HG03439 (cell line): ENCODE results near the gene SELENBP1.

Source experiments
- ATAC-seq: cut with Tn5 transposase; IDR thresholded peaks from one replicate; pipeline ENCODE4 v1.9.1; 2021; ENCODE audit warnings: mild to moderate bottlenecking, moderate library complexity; ENCODE audit not compliant: unreplicated experiment

The SELENBP1 gene

GRCh38 chr1:151346082-151346768 is 26.3 kb downstream of the SELENBP1 start:
- no peak for ATAC-seq

DNA sequence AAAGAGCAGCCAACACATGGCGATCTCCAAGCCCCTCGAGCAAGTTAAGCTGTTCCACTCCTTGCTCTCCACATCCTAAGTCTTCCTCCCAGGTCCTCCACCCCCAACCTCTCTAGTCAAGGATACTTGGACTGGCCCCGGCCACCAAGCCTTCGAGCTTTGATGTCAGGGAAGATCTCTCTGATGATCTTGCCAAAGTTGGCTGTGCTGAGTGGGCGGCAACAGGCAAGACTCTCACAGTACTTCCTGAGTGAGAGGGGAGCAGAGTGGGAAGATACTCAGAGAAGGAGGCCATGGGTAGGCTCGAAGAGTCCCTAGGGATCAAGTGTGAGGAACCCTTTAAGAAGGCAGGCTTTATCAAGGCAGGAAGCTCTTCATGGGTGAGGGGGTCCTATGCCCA is 28.2 kb downstream of the SELENBP1 start:
- ATAC-seq = no peak

DNA sequence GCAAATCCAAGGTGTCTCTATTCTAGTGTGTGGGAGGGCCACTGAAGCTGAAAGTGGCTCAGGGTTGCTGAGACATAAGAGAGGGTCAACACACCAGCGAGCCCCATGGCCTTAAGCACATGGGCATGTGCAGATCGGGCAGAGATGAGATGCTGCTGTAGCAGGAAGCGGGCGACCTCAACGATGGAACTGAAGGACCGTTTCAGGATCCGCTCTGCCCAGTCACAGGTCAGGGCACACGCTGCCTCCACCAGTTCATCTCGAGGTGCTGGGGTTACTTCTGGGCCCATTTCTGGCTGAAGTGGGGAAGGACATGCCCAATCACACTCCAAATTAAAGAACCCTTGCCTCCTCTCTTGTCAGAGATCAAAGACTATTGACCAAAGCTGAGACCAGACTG is 28.9 kb downstream of the SELENBP1 start:
- no peak for ATAC-seq

DNA sequence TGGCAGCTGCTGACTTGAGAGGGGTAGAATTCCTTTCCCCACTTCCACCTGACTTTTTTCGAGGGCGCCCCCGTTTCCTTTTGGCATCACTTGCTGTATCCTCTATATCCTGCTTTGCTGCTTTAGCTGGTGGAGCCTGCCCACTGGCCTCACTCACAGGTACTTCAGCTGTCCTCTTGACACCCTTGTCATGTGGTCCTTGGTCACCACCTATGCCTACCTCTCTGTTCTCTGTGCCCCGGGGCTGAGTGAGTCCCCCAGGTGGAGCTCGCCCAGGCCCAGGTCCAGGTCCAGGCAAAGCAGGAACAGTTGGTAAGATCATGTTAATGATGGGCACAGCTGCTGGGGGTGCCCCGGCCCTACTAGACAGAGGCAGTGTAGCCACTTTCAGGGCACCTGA is 29.9 kb downstream of the SELENBP1 start:
- no peak for ATAC-seq

GRCh38 chr1:151342021-151342420 is 30.5 kb downstream of the SELENBP1 start:
- no peak for ATAC-seq

- peak; percentile 66 for ATAC-seq
Observed at GRCh38 chr1:151340870-151341754, 31.4 kb downstream of the SELENBP1 start.

DNA sequence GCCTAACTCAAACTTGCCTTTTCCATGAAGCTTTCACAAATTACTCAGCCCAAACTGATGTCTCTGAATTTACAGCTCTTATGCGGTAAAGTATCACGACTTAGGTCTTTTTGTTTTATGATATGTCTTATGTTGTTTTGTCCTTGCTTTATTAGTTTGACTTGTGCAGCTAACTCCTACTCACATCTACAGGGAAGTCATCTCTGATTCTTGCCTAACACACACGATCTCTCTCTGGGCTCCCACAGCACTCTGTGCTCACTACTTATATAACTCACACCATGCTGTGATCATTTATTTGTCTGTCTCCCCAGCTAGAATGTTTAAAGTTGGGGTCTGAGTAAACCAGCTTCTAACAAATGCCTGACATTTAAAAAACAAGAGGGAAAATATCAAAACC is 35.9 kb downstream of the SELENBP1 start:
- ATAC-seq = no peak

GRCh38 chr1:151334822-151335221 is 37.7 kb downstream of the SELENBP1 start:
- ATAC-seq = no peak

DNA sequence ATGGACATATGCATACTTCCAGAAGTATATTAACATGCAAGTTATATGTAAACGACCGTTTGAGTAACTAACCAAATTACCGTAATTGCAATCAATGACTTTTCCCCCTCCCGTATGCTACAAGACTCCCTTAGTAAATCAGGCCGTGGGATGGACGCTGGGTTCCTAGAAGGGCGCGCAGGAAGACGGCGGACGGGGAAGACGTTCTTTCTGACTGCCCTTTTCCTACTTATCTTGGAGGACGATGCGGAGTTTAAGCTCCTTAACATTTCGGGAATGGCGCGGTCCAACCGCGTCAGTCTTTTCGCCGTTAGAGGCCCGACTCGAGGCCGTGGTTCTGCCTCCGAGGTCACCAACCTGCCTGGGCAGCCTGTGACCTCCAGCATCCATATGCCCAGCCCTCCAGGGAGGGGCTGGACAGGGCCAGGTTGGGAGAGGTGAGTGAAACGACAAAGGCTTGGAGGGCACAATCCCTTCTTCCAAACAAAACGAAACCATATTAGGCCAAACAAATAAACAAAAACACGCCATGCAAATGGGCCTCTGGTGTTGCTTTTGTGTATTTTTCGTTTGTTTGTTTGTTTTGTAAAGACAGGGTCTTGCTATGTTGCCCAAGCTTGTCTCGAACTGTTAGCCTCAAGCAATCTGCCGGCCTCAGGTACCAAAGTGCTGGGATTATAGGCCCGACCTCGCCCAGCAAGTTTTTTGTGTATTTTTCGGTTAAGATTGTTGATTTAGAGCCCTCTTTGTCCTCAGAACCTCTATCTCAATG is 44.4 kb downstream of the SELENBP1 start:
- peak; percentile 20 for ATAC-seq

- ATAC-seq = peak; percentile 78
Observed at GRCh38 chr1:151327223-151327902, 45.1 kb downstream of the SELENBP1 start, which contains the start of gene PI4KB. Gene PI4KB (minus strand): TSS chr1:151327416. CDS start chr1:151316481, 10,935 bp downstream.

GRCh38 chr1:151326619-151327222 is 45.8 kb downstream of the SELENBP1 start:
- peak; percentile 47 for ATAC-seq

- no peak for ATAC-seq
Observed at GRCh38 chr1:151325646-151326429, 46.7 kb downstream of the SELENBP1 start.

DNA sequence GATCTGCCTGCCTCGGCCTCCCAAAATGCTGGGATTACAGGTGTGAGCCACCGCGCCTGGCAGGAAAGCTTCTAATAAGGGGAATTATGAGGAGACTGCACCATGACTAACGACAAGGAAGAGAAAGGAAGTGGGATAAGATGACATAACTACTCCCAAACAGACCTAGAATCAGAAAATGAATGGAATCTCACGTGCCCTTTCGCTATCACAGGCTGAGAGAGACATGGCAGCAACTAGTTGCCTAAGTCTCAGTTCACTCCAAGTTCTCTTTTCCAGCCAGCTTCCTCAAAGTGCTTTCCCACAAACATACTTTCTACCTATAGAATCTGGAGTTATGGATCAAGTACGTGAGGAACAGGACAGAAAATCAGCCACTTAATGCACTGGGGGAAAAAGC is 47.3 kb downstream of the SELENBP1 start:
- ATAC-seq = no peak

DNA sequence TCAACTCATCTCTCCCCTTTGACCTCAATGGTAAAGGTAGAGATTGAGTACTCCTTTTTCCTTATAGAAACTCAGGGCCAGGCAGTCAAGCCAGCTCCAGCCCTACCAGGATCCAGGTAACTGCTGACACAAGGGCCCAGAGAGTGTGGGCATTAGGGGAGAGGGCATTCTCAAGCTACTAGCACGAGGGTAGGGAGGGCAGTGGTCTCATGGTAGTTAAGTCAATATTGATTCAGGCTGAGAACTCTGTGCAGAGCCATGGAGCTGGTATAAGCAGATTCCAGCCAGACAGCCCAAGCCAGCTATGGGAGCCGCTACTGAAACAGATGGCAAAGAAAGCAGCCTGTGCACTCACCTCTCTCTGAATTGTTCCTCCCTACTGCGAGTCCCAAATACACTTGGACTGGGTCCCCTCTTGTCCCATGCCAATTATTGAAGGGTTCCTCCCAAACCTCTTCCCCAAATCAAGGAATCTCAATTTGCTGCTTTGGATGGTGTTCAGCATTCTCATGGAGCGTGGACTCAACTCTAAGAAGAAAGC is 48.0 kb downstream of the SELENBP1 start:
- no peak for ATAC-seq

GRCh38 chr1:151318975-151319374 is 53.5 kb downstream of the SELENBP1 start:
- no peak for ATAC-seq

- ATAC-seq = no peak
Observed at GRCh38 chr1:151315565-151316235, 56.8 kb downstream of the SELENBP1 start.
